K562 (cell line): ENCODE data around the gene XAB2. TPM values are rescaled to one million over a fixed set of nuclear protein-coding genes. Genes with fewer than 3 reads are reported as not detected.

Source experiments
- ASH1L ChIP-seq: fragments of 450-650 bp; IDR thresholded peaks from 2 replicates; pipeline ENCODE4 v1.6.1; 2018; ENCODE audit warnings: borderline replicate concordance, mild to moderate bottlenecking, low read depth; ENCODE audit not compliant: partially characterized antibody
- ATF1 ChIP-seq, 2 experiments: fragments of 450-650 bp in 1 of 2; IDR thresholded peaks; 2 replicates each; pipeline ENCODE4 v1.6.1; 2016; ENCODE audit warnings: missing compliant biosample characterization in 1 of 2, missing genetic modification characterization in 1 of 2
- BCL6 ChIP-seq: fragments of 250-450 bp; sonication (Bioruptor Pico); IDR thresholded peaks from 2 replicates; pipeline ENCODE4 v1.4.0; 2020
- C11orf30 ChIP-seq: fragments of 450-650 bp; IDR thresholded peaks from 2 replicates; pipeline ENCODE4 v1.6.1; 2016; ENCODE audit warnings: low read depth, mild to moderate bottlenecking
- CSDE1 ChIP-seq, 2 experiments: fragments of 450-650 bp; IDR thresholded peaks; 2 replicates each; pipeline ENCODE4 v1.6.1; 2016; ENCODE audit warnings: mild to moderate bottlenecking in 1 of 2
- CTBP1 ChIP-seq: fragments of 450-650 bp; IDR thresholded peaks from 2 replicates; pipeline ENCODE4 v1.6.1; 2016; ENCODE audit warnings: borderline replicate concordance
- ELF2 ChIP-seq: fragments of 250-450 bp; sonication (Bioruptor Pico); IDR thresholded peaks from 2 replicates; pipeline ENCODE4 v1.5.0; 2021; ENCODE audit warnings: mild to moderate bottlenecking
- ELF4 ChIP-seq: fragments of 450-650 bp; formaldehyde crosslinking; IDR thresholded peaks from 2 replicates; pipeline ENCODE4 v1.4.0; 2022; ENCODE audit warnings: missing genetic modification characterization
- EP400 ChIP-seq: fragments of 450-650 bp; IDR thresholded peaks from 2 replicates; pipeline ENCODE4 v1.6.1; 2017; ENCODE audit warnings: antibody characterized with exemption, mild to moderate bottlenecking, moderate library complexity
- ETS2 ChIP-seq: IDR thresholded peaks from 2 replicates; pipeline ENCODE4 v1.6.1; 2016; ENCODE audit warnings: borderline replicate concordance, missing genetic modification characterization, mild to moderate bottlenecking, moderate library complexity, missing compliant biosample characterization; ENCODE audit not compliant: poor library complexity, severe bottlenecking
- ETV1 ChIP-seq: fragments of 450-650 bp; conservative IDR thresholded peaks from 2 replicates; pipeline ENCODE4 v1.6.1; 2016; ENCODE audit warnings: missing genetic modification characterization, control low read depth, low read depth, missing compliant biosample characterization
- HMBOX1 ChIP-seq: sonication (generic); IDR thresholded peaks from 2 replicates; pipeline ENCODE4 v1.6.1; 2016
- MTA1 ChIP-seq: fragments of 450-650 bp; IDR thresholded peaks from 2 replicates; pipeline ENCODE4 v1.6.1; 2017; ENCODE audit warnings: borderline replicate concordance
- NFRKB ChIP-seq: fragments of 450-650 bp; IDR thresholded peaks from 2 replicates; pipeline ENCODE4 v1.6.1; 2016; ENCODE audit warnings: low read depth
- NRF1 ChIP-seq, 2 experiments: fragments of 450-650 bp; IDR thresholded peaks in 1 of 2; conservative IDR thresholded peaks in 1 of 2; 2 replicates each; pipeline ENCODE4 v1.6.1; 2014; ENCODE audit warnings: mild to moderate bottlenecking in 2 of 2
- POLR2H ChIP-seq: IDR thresholded peaks from 2 replicates; pipeline ENCODE4 v1.6.1; 2016; ENCODE audit warnings: missing genetic modification characterization, low read depth, mild to moderate bottlenecking, control low read depth, missing compliant biosample characterization, moderate library complexity
- SNRNP70 ChIP-seq: fragments of 200-400 bp; formaldehyde crosslinking; optimal IDR thresholded peaks from 2 replicates; pipeline ENCODE3; 2017; ENCODE audit warnings: low read depth, low read length
- SUPT5H ChIP-seq: fragments of 450-650 bp; IDR thresholded peaks from 2 replicates; pipeline ENCODE4 v1.6.1; 2016
- THAP7 ChIP-seq: fragments of 250-450 bp; sonication (Bioruptor Pico); IDR thresholded peaks from 2 replicates; pipeline ENCODE4 v1.5.0; 2021
- THRA ChIP-seq: fragments of 450-650 bp; IDR thresholded peaks from 2 replicates; pipeline ENCODE4 v1.6.1; 2017; ENCODE audit warnings: mild to moderate bottlenecking, moderate library complexity
- XRCC5 ChIP-seq: fragments of 200-400 bp; formaldehyde crosslinking; IDR thresholded peaks from 2 replicates; pipeline ENCODE4 v1.6.1; 2017; ENCODE audit warnings: low read depth, mild to moderate bottlenecking, low read length
- ZNF655 ChIP-seq: fragments of 250-450 bp; sonication (Bioruptor Pico); IDR thresholded peaks from 2 replicates; pipeline ENCODE4 v1.5.0; 2021
- ZNF740 ChIP-seq, 3 experiments: fragments of 200-800 bp in 1 of 3; sonication (Bioruptor generic) in 1 of 3; sonication (generic) in 1 of 3; formaldehyde crosslinking in 1 of 3; IDR thresholded peaks; 2 replicates each; pipeline versions ENCODE4 v1.6.1 to v1.8.0; 2016 to 2022; ENCODE audit warnings: mild to moderate bottlenecking in 2 of 3, missing compliant biosample characterization in 2 of 3, missing genetic modification characterization in 2 of 3, missing genetic modification reagents in 1 of 3
- polyA plus RNA-seq, 8 experiments: library from polyadenylated mRNA; depleted of rRNA in 4 of 8; stranded (reverse) in 5 of 8; unstranded in 3 of 8; fragments of >200 nt; fragmentation: Nextera tagmentation in 2 of 8; fragmentation: Illumina TruSeq in 1 of 8; extraction: Ambion mirVana in 2 of 8; extraction: Trizol in 1 of 8; gene quantifications; 2 replicates each; pipeline versions ENCODE4 v1.2.1 to v1.2.3, GENCODE V29; 2011 to 2014; ENCODE audit warnings: inconsistent platforms in 1 of 8, missing spikeins in 1 of 8
- total RNA-seq, 7 experiments: library from RNA; depleted of rRNA in 6 of 7; stranded (reverse); fragments of >200 nt in 6 of 7; fragmentation: Illumina TruSeq in 2 of 7; extraction: Trizol in 2 of 7; gene quantifications; 2 replicates each; pipeline versions ENCODE4 v1.2.1 to v1.2.3, GENCODE V29; 2011 to 2021; ENCODE audit warnings: low replicate concordance in 1 of 7

The XAB2 gene
- total and polyA plus RNA-seq, 9 of the 15 experiments (the other 6 are each of a cell fraction or from before 2014, with no cell fraction given), result 0.21 to 58.3 (median 20.0) TPM

- no peak for TF ChIP-seq HMBOX1
- TF ChIP-seq ELF2 (CRISPR knock-in tag), result peak; percentile 99
- peak; percentile 66 for TF ChIP-seq ELF4 (CRISPR knock-in tag)
- peak; percentile 27; the same call in 1 of the 2 replicates for TF ChIP-seq CTBP1
- 0 out of 2 replicates have a peak, but pooled peaks have one; percentile 55 for TF ChIP-seq XRCC5
- no peak for TF ChIP-seq THAP7 (CRISPR knock-in tag)
- TF ChIP-seq ETV1 (tag), result peak; percentile 97
- peak; percentile 100 for TF ChIP-seq C11orf30
- TF ChIP-seq ASH1L, result peak; percentile 98
- peak; percentile 71 to 78 for TF ChIP-seq NRF1 (conservative IDR thresholded peaks at IDR 0.05 in 1 of 2, IDR thresholded peaks at IDR 0.05 in 1 of 2)
- peak in 1 of 2 experiments; percentile 81; a peak in 1 of 4 replicates for TF ChIP-seq CSDE1 (IDR thresholded peaks at IDR 0.05)
- no peak for TF ChIP-seq SNRNP70
- TF ChIP-seq ETS2 (tag), result no peak
- TF ChIP-seq BCL6 (CRISPR knock-in tag), result no peak
- no peak for TF ChIP-seq ZNF655 (CRISPR knock-in tag)
- TF ChIP-seq ZNF740 (CRISPR knock-in tag; IDR thresholded peaks at IDR 0.05), result no peak
- TF ChIP-seq ZNF740 (tag; IDR thresholded peaks at IDR 0.05), result peak in 1 of 2 experiments; percentile 67; a peak in 1 of 4 replicates
- TF ChIP-seq EP400, result peak; percentile 93
- TF ChIP-seq ATF1 (CRISPR knock-in tag; IDR thresholded peaks at IDR 0.05), result peak; percentile 89
- peak; percentile 100 for TF ChIP-seq ATF1 (tag; IDR thresholded peaks at IDR 0.05)
- TF ChIP-seq POLR2H (tag), result peak; percentile 38
- TF ChIP-seq SUPT5H, result peak; percentile 82
- 0 out of 2 replicates have a peak, but pooled peaks have one; percentile 75 for TF ChIP-seq NFRKB
- peak; percentile 99 for TF ChIP-seq MTA1
- no peak for TF ChIP-seq THRA
Observed at GRCh38 chr19:7629347-7630054, at the start of gene XAB2, which contains the start of gene PET100 (continued).
